HL-60 (cell line): ENCODE data around the gene CTDP1.

Experiments used
- DNase-seq, 2 experiments: peaks; one replicate each; pipeline ENCODE4 v3.0.0-alpha.2; 2010 to 2020; ENCODE audit warnings: low read depth in 1 of 2, low spot score in 1 of 2
- H3K27ac ChIP-seq: fragments of 250-450 bp; sonication (Bioruptor Pico); replicated peaks from 2 replicates; pipeline ENCODE4 v1.5.1; 2020; ENCODE audit warnings: mild to moderate bottlenecking, moderate library complexity
- H3K27me3 ChIP-seq: fragments of 250-450 bp; sonication (Bioruptor Pico); 2 replicates; pipeline ENCODE4 v1.5.1; 2021; ENCODE audit warnings: mild to moderate bottlenecking, moderate library complexity; ENCODE audit not compliant: insufficient read depth, poor library complexity, severe bottlenecking
- H3K4me3 ChIP-seq: replicated peaks from 2 replicates; pipeline ENCODE4 v1.5.1; 2011; ENCODE audit warnings: mild to moderate bottlenecking, control low read depth, low read length; ENCODE audit not compliant: insufficient read depth
- GABPA ChIP-seq: IDR thresholded peaks from 2 replicates; pipeline ENCODE4 v1.6.1; 2012; ENCODE audit warnings: low read depth
- POLR2AphosphoS5 ChIP-seq: IDR thresholded peaks from 2 replicates; pipeline ENCODE4 v1.6.1; 2012; ENCODE audit warnings: low read depth
- REST ChIP-seq: IDR thresholded peaks from 2 replicates; pipeline ENCODE4 v1.6.1; 2012; ENCODE audit warnings: low read depth; ENCODE audit not compliant: insufficient replicate concordance
- SPI1 ChIP-seq: IDR thresholded peaks from 2 replicates; pipeline ENCODE4 v1.6.1; 2012; ENCODE audit warnings: low read depth, mild to moderate bottlenecking, borderline replicate concordance
- TF ChIP-seq, protein P1 (sequence below): IDR thresholded peaks from one replicate; pipeline ENCODE4 v1.5.1; 2011; ENCODE audit warnings: low read length, control low read depth, inconsistent platforms; ENCODE audit not compliant: insufficient read depth

Gene CTDP1

GRCh38 chr18:79664525-79665125 lies 15.0 kb upstream of the CTDP1 start:
- no peak overlapping the region for H3K4me3 ChIP-seq
- TF ChIP-seq, protein P1, sequence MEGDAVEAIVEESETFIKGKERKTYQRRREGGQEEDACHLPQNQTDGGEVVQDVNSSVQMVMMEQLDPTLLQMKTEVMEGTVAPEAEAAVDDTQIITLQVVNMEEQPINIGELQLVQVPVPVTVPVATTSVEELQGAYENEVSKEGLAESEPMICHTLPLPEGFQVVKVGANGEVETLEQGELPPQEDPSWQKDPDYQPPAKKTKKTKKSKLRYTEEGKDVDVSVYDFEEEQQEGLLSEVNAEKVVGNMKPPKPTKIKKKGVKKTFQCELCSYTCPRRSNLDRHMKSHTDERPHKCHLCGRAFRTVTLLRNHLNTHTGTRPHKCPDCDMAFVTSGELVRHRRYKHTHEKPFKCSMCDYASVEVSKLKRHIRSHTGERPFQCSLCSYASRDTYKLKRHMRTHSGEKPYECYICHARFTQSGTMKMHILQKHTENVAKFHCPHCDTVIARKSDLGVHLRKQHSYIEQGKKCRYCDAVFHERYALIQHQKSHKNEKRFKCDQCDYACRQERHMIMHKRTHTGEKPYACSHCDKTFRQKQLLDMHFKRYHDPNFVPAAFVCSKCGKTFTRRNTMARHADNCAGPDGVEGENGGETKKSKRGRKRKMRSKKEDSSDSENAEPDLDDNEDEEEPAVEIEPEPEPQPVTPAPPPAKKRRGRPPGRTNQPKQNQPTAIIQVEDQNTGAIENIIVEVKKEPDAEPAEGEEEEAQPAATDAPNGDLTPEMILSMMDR = no peak
- TF ChIP-seq GABPA (no peak), REST (no peak), SPI1 (no peak), POLR2AphosphoS5 (no peak)
- no peak overlapping the region for H3K27ac ChIP-seq
- no peaks in the 10 kb centered on the region for H3K27me3 ChIP-seq
- no peak for DNase-seq

GRCh38 chr18:79668203-79668602 lies 11.4 kb upstream of the CTDP1 start:
- Histone ChIP-seq H3K27ac (no peak overlapping the region), H3K4me3 (no peak overlapping the region), H3K27me3 (no peaks in the 10 kb centered on the region)
- DNase-seq = no peak
- TF ChIP-seq GABPA (no peak), REST (no peak), SPI1 (no peak), POLR2AphosphoS5 (no peak)
- TF ChIP-seq, protein P1 = no peak

- H3K27ac ChIP-seq = no peak overlapping the region
- H3K4me3 ChIP-seq = no peak overlapping the region
- TF ChIP-seq, protein P1 = no peak
- TF ChIP-seq POLR2AphosphoS5 (no peak), GABPA (no peak), REST (no peak), SPI1 (no peak)
- no peaks in the 10 kb centered on the region for H3K27me3 ChIP-seq
- DNase-seq = no peak
Measured at GRCh38 chr18:79672490-79673276, 6.9 kb upstream of the CTDP1 start.
